Osteoblast (primary cell): Measurements from ENCODE around the gene CRADD. TPM values are rescaled to one million over a fixed set of nuclear protein-coding genes. Genes with fewer than 3 reads are reported as not detected.

Experiments
- DNase-seq: peaks from one replicate; pipeline ENCODE4 v3.0.0; 2011; ENCODE audit warnings: low spot score, mixed read lengths; ENCODE audit not compliant: insufficient read length; ENCODE audit errors: missing footprints
- H2AFZ ChIP-seq: 2 replicates; pipeline ENCODE4 v1.6.0; 2011; ENCODE audit warnings: mild to moderate bottlenecking, low read length
- H3K27ac ChIP-seq: 2 replicates; pipeline ENCODE4 v1.5.1; 2011; ENCODE audit warnings: mild to moderate bottlenecking, low read depth, low read length, moderate library complexity
- H3K27me3 ChIP-seq: 2 replicates; pipeline ENCODE4 v1.6.0; 2012; ENCODE audit warnings: mild to moderate bottlenecking, control low read depth, inconsistent platforms, low read length, moderate library complexity; ENCODE audit not compliant: insufficient read depth
- H3K36me3 ChIP-seq: 2 replicates; pipeline ENCODE4 v1.5.1; 2011; ENCODE audit warnings: mild to moderate bottlenecking, low read length, control low read depth, moderate library complexity; ENCODE audit not compliant: insufficient read depth
- H3K4me1 ChIP-seq: 2 replicates; pipeline ENCODE4 v1.5.1; 2011; ENCODE audit warnings: mild to moderate bottlenecking, low read length, control low read depth, moderate library complexity; ENCODE audit not compliant: insufficient read depth
- H3K4me2 ChIP-seq: 2 replicates; pipeline ENCODE4 v1.6.0; 2011; ENCODE audit warnings: mild to moderate bottlenecking, low read length; ENCODE audit not compliant: insufficient read depth
- H3K4me3 ChIP-seq: fragments of 200-600 bp; sonication (generic); 3 replicates; pipeline ENCODE4 v1.5.1; 2012; ENCODE audit warnings: mild to moderate bottlenecking, low read length, inconsistent platforms; ENCODE audit not compliant: insufficient read depth
- H3K79me2 ChIP-seq: 2 replicates; pipeline ENCODE4 v1.6.0; 2012; ENCODE audit warnings: mild to moderate bottlenecking, low read length, control low read depth, inconsistent platforms; ENCODE audit not compliant: insufficient read depth
- H3K9me3 ChIP-seq: 2 replicates; pipeline ENCODE4 v1.5.1; 2011; ENCODE audit warnings: low read depth, low read length, control low read depth
- H4K20me1 ChIP-seq: 2 replicates; pipeline ENCODE4 v1.6.0; 2012; ENCODE audit warnings: mild to moderate bottlenecking, low read length, control low read depth; ENCODE audit not compliant: insufficient read depth
- total RNA-seq: library from RNA; depleted of rRNA; stranded (reverse); fragments of >200 nt; gene quantifications from 2 replicates; pipeline ENCODE4 v1.2.3, GENCODE V29; 2012
- TF ChIP-seq, protein P1 (sequence below): IDR thresholded peaks from 2 replicates; pipeline ENCODE4 v1.5.1; 2011; ENCODE audit warnings: mild to moderate bottlenecking, low read depth, low read length, moderate library complexity; ENCODE audit errors: extremely low read depth

CRADD gene
- total RNA-seq, 1 donor = 15.6 TPM

DNA sequence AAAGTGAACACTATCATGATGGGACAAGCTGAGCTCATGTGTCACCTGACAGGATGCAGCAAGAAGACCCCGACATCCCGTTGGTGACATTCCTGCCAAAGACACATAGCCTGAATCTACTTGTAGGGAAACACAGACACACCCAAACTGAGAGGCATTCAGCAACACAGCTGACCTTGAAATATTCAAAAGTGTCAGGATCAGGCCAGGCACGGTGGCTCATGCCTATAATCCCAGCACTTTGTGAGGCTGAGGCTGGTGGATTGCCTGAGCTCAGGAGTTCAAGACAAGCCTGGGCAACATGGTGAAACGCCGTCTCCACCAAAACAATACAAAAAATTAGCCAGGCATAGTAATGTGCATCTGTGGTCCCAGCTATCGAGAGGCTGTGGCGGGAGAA, 239.2 kb downstream of the CRADD start:
- H3K4me2 ChIP-seq = no peak overlapping the region
- peak overlapping the region; percentile 40 for H2AFZ ChIP-seq
- no peaks in the 10 kb centered on the region for H3K27me3 ChIP-seq
- DNase-seq = no peak
- TF ChIP-seq, protein P1, sequence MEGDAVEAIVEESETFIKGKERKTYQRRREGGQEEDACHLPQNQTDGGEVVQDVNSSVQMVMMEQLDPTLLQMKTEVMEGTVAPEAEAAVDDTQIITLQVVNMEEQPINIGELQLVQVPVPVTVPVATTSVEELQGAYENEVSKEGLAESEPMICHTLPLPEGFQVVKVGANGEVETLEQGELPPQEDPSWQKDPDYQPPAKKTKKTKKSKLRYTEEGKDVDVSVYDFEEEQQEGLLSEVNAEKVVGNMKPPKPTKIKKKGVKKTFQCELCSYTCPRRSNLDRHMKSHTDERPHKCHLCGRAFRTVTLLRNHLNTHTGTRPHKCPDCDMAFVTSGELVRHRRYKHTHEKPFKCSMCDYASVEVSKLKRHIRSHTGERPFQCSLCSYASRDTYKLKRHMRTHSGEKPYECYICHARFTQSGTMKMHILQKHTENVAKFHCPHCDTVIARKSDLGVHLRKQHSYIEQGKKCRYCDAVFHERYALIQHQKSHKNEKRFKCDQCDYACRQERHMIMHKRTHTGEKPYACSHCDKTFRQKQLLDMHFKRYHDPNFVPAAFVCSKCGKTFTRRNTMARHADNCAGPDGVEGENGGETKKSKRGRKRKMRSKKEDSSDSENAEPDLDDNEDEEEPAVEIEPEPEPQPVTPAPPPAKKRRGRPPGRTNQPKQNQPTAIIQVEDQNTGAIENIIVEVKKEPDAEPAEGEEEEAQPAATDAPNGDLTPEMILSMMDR = no peak
- H3K36me3 ChIP-seq = no peaks in the 10 kb centered on the region
- peaks cover 46% of the 10 kb centered on the region for H3K4me1 ChIP-seq
- H3K27ac ChIP-seq = peak overlapping the region; percentile 98
- H3K79me2 ChIP-seq = no peaks in the 10 kb centered on the region
- H3K9me3 ChIP-seq = no peaks in the 10 kb centered on the region
- no peaks in the 10 kb centered on the region for H4K20me1 ChIP-seq
- H3K4me3 ChIP-seq = no peak overlapping the region

GRCh38 chr12:93918262-93918661, 241.1 kb downstream of the CRADD start:
- Histone ChIP-seq H3K9me3 (no peaks in the 10 kb centered on the region), H2AFZ (peak overlapping the region; percentile 71), H3K4me1 (peaks cover 46% of the 10 kb centered on the region), H3K4me2 (peak overlapping the region; percentile 31), H3K27me3 (no peaks in the 10 kb centered on the region), H3K36me3 (no peaks in the 10 kb centered on the region), H4K20me1 (no peaks in the 10 kb centered on the region), H3K4me3 (no peak overlapping the region), H3K79me2 (no peaks in the 10 kb centered on the region), H3K27ac (peak overlapping the region; percentile 98)
- TF ChIP-seq, protein P1 = no peak
- DNase-seq = peak; percentile 74

DNA sequence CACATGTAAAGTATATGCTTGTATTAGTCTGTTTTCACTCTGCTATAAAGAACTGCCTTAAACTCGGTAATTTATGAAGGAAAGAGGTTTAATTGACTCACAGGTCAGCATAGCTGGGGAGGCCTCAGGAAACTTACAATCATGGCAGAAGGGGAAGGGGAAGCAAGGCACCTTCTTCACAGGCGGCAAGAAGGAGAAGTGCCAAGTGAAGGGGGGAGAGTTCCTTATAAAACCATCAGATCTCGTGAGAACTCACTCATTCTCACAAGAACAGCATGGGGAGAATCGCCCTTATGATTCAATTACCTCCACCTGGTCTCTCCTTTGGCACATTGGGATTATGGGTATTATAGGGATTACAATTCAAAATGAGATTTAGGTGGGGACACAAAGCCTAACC, 241.7 kb downstream of the CRADD start:
- Histone ChIP-seq H3K4me2 (no peak overlapping the region), H3K4me1 (peaks cover 41% of the 10 kb centered on the region), H3K4me3 (no peak overlapping the region), H3K79me2 (no peaks in the 10 kb centered on the region), H3K36me3 (no peaks in the 10 kb centered on the region), H3K9me3 (no peaks in the 10 kb centered on the region), H3K27ac (peak overlapping the region; percentile 98), H3K27me3 (no peaks in the 10 kb centered on the region), H2AFZ (no peak overlapping the region), H4K20me1 (no peaks in the 10 kb centered on the region)
- DNase-seq = no peak
- TF ChIP-seq, protein P1 = no peak

GRCh38 chr12:93921521-93921920, 244.3 kb downstream of the CRADD start:
- no peaks in the 10 kb centered on the region for H3K79me2 ChIP-seq
- H3K27ac ChIP-seq = no peak overlapping the region
- H3K36me3 ChIP-seq = no peaks in the 10 kb centered on the region
- TF ChIP-seq, protein P1 = no peak
- peaks cover 28% of the 10 kb centered on the region for H3K4me1 ChIP-seq
- H2AFZ ChIP-seq = no peak overlapping the region
- no peak overlapping the region for H3K4me3 ChIP-seq
- H3K4me2 ChIP-seq = no peak overlapping the region
- H4K20me1 ChIP-seq = no peaks in the 10 kb centered on the region
- H3K9me3 ChIP-seq = peaks cover 3% of the 10 kb centered on the region
- DNase-seq = no peak
- no peaks in the 10 kb centered on the region for H3K27me3 ChIP-seq
